Activated effector memory CD4-positive, alpha-beta T cell treated with Interleukin-2 at 50 U/mL for 16 hours (primary cell): ENCODE measurements around the gene MPC1.
"Not testable (repeated sequence)": the region's sequence is repeated elsewhere in the genome, so short reads cannot be mapped to it uniquely, and the experiment has no call there.

ENCODE experiments used
- DNase-seq: peaks from one replicate; pipeline ENCODE4 v3.0.0-alpha.2; 2020

The MPC1 gene

DNA sequence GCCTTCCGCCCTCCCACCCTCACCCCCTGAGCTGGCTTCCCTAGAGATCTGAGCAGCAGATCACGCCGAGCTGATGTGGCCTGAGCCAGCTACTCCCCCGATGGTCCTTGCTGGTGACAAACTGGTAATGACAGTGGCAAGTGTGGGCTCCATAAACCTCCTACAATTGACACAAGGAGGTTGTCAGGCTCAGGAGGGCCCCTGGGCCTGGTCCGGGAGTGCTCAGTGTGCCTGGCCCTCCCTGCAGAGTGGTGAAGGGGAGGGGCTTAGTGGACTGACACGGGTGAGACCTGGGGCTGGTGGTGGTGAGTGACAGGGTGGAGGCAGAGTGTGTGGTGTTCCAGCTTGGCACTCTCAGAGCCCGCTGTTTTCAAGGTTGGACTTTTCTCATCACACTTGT is 22.6 kb upstream of the MPC1 start:
- DNase-seq, result no peak

GRCh38 chr6:166402582-166403277 is 20.0 kb upstream of the MPC1 start:
- no peak for DNase-seq

- DNase-seq, result peak; percentile 32
Measured at GRCh38 chr6:166400649-166401250, 18.0 kb upstream of the MPC1 start.

DNA sequence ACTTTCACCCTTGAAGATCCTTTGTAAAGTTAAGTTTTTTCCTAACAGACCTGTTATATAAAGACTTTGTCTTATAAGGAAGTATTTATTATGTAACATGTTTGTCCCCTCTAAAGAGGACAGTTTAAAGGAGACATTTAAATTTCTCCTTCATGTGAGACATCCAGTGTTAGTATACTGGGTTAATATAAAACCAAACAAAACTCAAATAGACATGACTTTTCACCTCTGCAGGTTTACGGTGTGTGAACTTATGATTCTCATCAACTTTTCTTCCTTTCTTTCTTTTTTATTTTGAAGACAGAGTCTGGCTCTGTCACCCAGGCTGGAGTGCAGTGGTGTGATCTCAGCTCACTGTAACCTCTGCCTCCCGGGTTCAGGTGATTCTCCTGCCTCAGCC is 17.4 kb upstream of the MPC1 start:
- DNase-seq, result no peak

- no peak for DNase-seq
Measured at GRCh38 chr6:166398348-166398747, 15.6 kb upstream of the MPC1 start.

DNA sequence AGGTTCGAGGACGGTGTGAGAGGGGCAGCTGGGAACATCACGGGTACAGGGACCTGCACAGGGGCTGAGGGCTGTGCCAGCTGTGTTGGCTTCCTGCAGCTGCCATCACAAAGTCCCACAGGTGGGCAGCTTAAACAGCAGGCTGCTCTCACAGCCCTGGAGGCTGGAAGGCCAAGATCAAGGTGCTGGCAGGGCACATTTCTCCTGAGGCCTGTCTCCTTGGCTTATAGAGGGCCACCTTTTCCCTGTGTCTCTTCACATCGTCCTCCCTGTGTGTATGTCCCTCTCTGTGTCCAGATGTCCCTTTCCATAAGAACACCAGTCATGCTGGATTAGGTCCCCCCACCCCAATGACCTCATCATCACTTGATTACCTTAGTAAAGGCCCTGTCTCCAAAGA is 15.1 kb upstream of the MPC1 start:
- DNase-seq, result no peak

DNA sequence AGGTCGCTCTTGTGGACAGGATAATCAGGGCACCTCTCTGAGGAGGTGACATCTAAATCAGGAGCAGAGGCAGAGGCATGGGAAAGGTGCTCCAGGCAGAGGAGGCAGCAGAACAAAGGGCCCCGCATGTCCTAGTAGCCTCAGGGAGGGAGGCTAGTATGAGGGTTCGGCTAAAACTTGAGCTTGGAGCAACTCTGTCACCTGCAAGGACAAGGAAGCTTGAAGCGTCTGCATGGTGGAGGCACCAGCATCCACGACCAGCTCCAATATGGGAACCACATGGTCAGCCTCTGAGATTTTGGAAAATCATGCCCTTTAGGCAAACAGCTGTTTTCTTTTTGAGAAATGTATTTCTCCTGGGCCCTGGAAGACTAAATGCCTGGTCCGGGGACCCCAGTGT is 13.0 kb upstream of the MPC1 start:
- DNase-seq, result no peak

DNA sequence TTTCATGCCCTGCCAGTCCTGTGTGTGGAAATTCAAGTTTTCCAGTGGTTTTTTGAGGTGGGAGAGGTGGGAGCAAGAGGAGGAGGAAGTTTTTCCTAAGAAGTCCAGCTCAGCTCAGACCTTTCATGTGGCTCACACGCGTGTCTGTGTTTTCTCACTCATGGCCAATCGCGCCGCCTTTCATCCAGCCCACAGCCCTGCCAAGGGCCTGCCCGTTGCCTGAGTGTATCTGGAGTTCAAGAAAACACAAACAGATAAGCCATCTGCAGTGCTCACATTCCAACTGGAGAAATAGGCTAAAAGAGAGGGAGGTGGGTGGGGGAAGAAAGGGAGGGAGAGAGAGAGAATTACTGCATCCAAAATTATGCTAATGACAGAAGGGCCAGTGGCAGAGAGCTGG is 12.6 kb upstream of the MPC1 start:
- DNase-seq, result no peak

GRCh38 chr6:166394036-166394892 is 11.5 kb upstream of the MPC1 start:
- no peak for DNase-seq

- DNase-seq, result no peak
Measured at GRCh38 chr6:166393535-166393823, 10.7 kb upstream of the MPC1 start.

DNA sequence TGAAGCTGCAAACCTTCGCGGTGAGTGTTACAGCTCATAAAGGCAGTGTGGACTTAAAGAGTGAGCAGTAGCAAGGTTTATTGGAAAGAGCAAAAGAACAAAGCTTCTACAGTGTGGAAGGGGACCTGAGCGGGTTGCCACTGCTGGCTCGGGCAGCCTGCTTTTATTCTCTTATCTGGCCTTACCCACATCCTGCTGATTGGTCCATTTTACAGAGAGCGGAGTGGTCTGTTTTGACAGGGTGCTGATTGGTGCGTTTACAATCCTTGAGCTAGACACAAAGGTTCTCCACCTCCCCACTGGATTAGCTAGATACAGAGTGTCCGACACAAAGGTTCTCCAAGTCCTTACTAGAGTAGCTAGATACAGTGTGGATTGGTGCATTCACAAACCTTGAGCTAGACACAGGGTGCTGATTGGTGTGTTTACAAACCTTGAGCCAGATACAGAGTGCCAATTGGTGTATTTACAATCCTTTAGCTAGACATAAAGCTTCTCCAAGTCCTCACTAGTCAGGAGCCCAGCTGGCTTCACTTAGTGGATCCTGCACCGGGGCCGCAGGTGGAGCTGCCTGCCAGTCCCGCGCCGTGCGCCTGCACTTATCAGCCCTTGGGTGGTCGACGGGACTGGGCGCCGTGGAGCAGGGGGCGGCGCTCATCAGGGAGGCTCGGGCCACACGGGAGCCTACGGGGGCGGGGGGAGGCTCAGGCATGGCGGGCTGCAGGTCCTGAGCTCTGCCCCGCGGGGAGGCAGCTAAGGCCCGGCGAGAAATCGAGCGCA is 10.2 kb upstream of the MPC1 start:
- DNase-seq, result not testable (repeated sequence)

GRCh38 chr6:166389119-166389518 is 6.4 kb upstream of the MPC1 start:
- no peak for DNase-seq

GRCh38 chr6:166388290-166389004 is 5.7 kb upstream of the MPC1 start:
- no peak for DNase-seq

DNA sequence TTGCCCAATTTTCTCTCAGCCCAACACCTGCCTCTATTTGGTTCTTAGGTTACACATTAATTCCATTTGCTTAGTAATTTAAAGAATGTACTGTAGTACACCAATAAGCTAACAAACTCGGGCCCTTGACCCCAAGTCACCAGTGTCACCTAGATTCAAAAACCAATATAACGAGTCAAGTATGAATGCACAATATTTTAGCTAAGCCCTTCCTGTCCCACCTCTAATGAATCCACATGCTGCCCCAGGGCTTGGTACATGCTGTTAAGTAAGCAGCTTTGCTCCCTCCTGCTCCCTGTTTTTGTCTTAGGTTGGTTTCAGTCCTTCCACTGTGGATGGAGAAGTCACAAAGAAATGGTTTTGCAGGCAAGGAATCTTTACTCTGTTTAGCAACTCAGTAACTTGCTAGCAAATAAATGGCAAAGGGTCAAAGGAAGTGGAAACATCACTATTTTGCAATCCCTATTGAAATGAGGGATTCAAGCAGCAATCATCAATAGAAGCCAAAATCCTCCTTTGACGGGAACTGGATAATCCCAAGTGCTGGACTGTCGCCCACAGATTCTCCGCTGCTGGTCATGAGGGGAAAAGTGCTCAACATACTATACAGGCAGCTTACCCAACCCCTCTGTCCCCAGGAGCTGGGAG is 5.0 kb upstream of the MPC1 start:
- DNase-seq, result no peak

GRCh38 chr6:166387098-166387497 is 4.4 kb upstream of the MPC1 start:
- DNase-seq, result not testable (repeated sequence)

- no peak for DNase-seq
Measured at GRCh38 chr6:166386111-166386510, 3.4 kb upstream of the MPC1 start.

DNA sequence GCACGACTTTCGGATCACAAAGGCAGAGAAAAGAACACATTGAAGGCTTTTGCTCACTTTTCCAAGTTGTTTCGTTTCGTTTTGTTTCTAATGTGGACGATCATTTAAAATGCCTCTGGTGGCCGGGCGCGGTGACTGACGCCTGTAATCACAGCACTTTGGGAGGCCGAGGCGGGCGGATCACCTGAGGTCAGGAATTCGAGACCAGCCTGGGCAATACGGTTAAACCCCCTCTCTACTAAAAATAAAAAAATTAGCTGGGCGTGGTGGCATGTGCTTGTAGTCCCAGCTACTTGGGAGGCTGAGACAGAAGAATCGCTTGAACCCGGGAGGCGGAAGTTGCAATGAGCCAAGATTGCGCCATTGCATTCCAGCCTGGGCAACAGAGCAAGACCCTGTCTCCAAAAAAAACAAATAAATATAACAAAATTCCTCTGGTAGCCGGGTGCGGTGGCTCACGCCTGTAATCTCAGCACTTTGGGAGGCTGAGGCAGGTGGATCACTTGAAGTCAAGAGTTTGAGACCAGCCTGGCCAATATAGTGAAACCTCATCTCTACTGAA is 1.1 kb upstream of the MPC1 start:
- peak; percentile 18 for DNase-seq

DNA sequence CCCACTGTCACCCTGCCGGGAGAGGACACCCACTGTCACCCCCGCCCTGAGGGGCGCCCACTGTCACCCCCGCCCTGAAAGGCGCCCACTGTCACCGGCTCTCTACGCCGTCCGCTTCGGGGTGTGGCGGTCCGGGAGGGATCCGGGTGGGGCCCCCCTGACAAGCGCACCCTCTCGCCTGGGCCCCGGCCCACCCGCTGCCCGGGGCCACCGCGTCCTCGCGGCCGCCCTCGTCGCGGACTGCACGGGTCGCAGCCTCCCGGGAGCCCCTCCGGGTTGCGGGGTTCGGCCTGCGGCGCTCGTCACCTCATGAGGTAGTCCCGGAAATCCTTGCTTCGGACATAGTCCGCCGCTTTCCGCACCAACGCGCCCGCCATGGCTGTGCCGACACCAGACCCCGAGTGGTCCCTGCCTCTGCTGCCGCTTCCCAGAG is 224 bp downstream of the MPC1 start:
- DNase-seq, result no peak

- peak; percentile 58 for DNase-seq
Measured at GRCh38 chr6:166381733-166382499, 824 bp downstream of the MPC1 start.

DNA sequence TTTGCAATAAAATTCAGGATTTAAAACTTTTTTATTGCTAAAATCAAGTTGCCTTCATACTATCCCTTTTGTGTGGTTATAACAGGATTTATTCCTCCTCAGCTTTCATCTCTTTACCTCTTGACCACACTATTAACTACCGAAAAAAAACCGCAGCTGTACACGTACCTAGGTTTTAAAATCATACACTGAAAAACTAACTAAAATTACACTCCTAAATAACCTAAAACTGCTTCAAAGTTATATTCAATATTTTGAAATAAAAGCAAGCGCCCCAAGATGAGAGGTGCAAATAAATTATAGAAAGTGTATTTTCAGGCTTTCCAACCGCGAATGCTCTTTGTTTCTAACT is 1.4 kb downstream of the MPC1 start:
- DNase-seq, result no peak

- DNase-seq, result no peak
Measured at GRCh38 chr6:166379800-166380199, 2.9 kb downstream of the MPC1 start.
